HepG2 (cell line): ENCODE results near the gene CELF5. TPM values are rescaled to one million over a fixed set of nuclear protein-coding genes. Genes with fewer than 3 reads are reported as not detected.
A peak's percentile ranks its signal among the peaks of the same experiment; 100 is the strongest.

ENCODE experiments used
- ARNT2 ChIP-seq: sonication (generic); formaldehyde crosslinking; IDR thresholded peaks from 2 replicates; pipeline ENCODE4 v1.8.0; 2022; ENCODE audit warnings: mild to moderate bottlenecking, low read depth, missing genetic modification reagents, moderate library complexity
- CBX2 ChIP-seq, 2 experiments: fragments of 200-600 bp in 1 of 2; sonication (generic); formaldehyde crosslinking in 1 of 2; IDR thresholded peaks; 2 replicates each; pipeline versions ENCODE4 v1.7.0 to v1.8.1; 2018 to 2022; ENCODE audit warnings: low read depth in 2 of 2, low read length in 1 of 2, mild to moderate bottlenecking in 1 of 2, missing genetic modification reagents in 1 of 2
- CTCF ChIP-seq: sonication (generic); formaldehyde crosslinking; IDR thresholded peaks from 2 replicates; pipeline ENCODE4 v1.5.0; 2020; ENCODE audit warnings: mild to moderate bottlenecking, missing genetic modification reagents, moderate library complexity
- FOXK1 ChIP-seq: sonication (generic); formaldehyde crosslinking; IDR thresholded peaks from 2 replicates; pipeline ENCODE4 v1.4.0; 2020; ENCODE audit warnings: low read depth, missing genetic modification reagents, borderline replicate concordance
- KDM5A ChIP-seq: fragments of 200-600 bp; sonication (generic); IDR thresholded peaks from 2 replicates; pipeline ENCODE4 v1.7.0; 2018; ENCODE audit warnings: antibody characterized with exemption, mild to moderate bottlenecking, low read length, borderline replicate concordance
- KMT2B ChIP-seq: IDR thresholded peaks from 2 replicates; pipeline ENCODE4 v1.6.1; 2016; ENCODE audit warnings: missing genetic modification reagents, missing compliant biosample characterization
- SNAPC2 ChIP-seq: sonication (generic); formaldehyde crosslinking; IDR thresholded peaks from 2 replicates; pipeline ENCODE4 v1.8.1; 2022; ENCODE audit warnings: mild to moderate bottlenecking, missing genetic modification reagents
- ZBTB42 ChIP-seq: sonication (generic); formaldehyde crosslinking; IDR thresholded peaks from 2 replicates; pipeline ENCODE4 v1.5.0; 2020; ENCODE audit warnings: mild to moderate bottlenecking, missing genetic modification reagents
- ZKSCAN5 ChIP-seq: sonication (generic); formaldehyde crosslinking; IDR thresholded peaks from 2 replicates; pipeline ENCODE4 v1.5.1; 2020; ENCODE audit warnings: mild to moderate bottlenecking, missing genetic modification reagents
- ZNF329 ChIP-seq: sonication (generic); formaldehyde crosslinking; IDR thresholded peaks from 2 replicates; pipeline ENCODE4 v1.9.0; 2021; ENCODE audit warnings: low read depth, mild to moderate bottlenecking, missing genetic modification reagents
- ZNF577 ChIP-seq: sonication (generic); formaldehyde crosslinking; IDR thresholded peaks from 2 replicates; pipeline ENCODE4 v1.4.0; 2020; ENCODE audit warnings: mild to moderate bottlenecking, low read depth, missing genetic modification reagents, borderline replicate concordance
- ZNF687 ChIP-seq: sonication (generic); formaldehyde crosslinking; IDR thresholded peaks from 2 replicates; pipeline ENCODE4 v1.5.1; 2020; ENCODE audit warnings: mild to moderate bottlenecking, missing genetic modification reagents, moderate library complexity
- polyA plus RNA-seq, 8 experiments: library from polyadenylated mRNA; depleted of rRNA in 3 of 8; stranded (reverse) in 7 of 8; unstranded in 1 of 8; fragments of >200 nt; fragmentation: Illumina TruSeq in 4 of 8; extraction: Trizol in 4 of 8; gene quantifications; 2 replicates each; pipeline versions ENCODE4 v1.2.1 to v1.2.3, GENCODE V29; 2011 to 2016; ENCODE audit warnings: low read depth in 4 of 8, missing spikeins in 1 of 8, mixed read lengths in 1 of 8; ENCODE audit not compliant: insufficient read depth in 1 of 8
- total RNA-seq, 5 experiments: library from RNA; depleted of rRNA; stranded (reverse); fragments of >200 nt; fragmentation: Illumina TruSeq; extraction: Trizol; gene quantifications; 2 replicates each; pipeline ENCODE4 v1.2.3, GENCODE V29; 2016; ENCODE audit warnings: low read depth in 1 of 5
- TF ChIP-seq, protein P1 (sequence below): sonication (generic); formaldehyde crosslinking; IDR thresholded peaks from 2 replicates; pipeline ENCODE4 v1.5.0; 2020; ENCODE audit warnings: mild to moderate bottlenecking, missing genetic modification reagents
- TF ChIP-seq, protein P2 (sequence below): sonication (generic); formaldehyde crosslinking; IDR thresholded peaks from 2 replicates; pipeline ENCODE4 v1.8.1; 2023; ENCODE audit warnings: mild to moderate bottlenecking, missing genetic modification reagents
- TF ChIP-seq, protein P3 (sequence below): sonication (generic); formaldehyde crosslinking; IDR thresholded peaks from 2 replicates; pipeline ENCODE4 v1.5.0; 2020; ENCODE audit warnings: mild to moderate bottlenecking, missing genetic modification reagents

CELF5 gene
- total and polyA plus RNA-seq, 2 of the 13 experiments (the other 11 are each of a cell fraction or from before 2014, with no cell fraction given): 0.31 to 0.84 TPM

DNA sequence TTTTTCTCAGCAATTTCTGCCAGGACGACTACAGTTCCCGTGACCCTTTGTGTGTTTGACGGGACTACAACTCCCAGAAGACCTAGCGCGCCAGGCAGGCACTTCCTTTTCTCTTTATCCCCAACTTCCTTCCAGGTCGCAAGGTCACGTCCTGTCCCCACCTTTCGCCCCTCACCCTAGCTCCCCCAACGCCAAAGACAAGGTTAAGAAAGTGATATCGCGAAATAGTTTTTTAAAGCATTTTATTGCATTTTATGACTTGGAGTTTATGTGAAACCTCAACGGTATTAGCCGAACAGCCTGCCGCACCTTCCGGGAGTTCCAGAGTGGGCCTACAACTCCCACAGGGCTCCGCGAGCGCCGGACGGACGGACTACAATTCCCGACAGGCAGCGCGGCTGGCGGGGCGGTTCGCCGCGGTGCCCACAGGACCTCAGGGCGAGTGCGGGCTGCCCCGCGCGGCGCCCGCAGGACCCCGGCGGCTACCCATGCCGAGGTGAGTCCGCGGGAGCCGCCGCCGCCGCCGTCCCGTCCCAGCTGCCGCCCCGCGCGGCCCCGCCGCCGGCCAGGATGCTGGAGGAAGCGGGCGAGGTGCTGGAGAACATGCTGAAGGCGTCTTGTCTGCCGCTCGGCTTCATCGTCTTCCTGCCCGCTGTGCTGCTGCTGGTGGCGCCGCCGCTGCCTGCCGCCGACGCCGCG lies 38.9 kb upstream of the CELF5 start, which contains the start of gene NCLN (continued):
- TF ChIP-seq, protein P1, sequence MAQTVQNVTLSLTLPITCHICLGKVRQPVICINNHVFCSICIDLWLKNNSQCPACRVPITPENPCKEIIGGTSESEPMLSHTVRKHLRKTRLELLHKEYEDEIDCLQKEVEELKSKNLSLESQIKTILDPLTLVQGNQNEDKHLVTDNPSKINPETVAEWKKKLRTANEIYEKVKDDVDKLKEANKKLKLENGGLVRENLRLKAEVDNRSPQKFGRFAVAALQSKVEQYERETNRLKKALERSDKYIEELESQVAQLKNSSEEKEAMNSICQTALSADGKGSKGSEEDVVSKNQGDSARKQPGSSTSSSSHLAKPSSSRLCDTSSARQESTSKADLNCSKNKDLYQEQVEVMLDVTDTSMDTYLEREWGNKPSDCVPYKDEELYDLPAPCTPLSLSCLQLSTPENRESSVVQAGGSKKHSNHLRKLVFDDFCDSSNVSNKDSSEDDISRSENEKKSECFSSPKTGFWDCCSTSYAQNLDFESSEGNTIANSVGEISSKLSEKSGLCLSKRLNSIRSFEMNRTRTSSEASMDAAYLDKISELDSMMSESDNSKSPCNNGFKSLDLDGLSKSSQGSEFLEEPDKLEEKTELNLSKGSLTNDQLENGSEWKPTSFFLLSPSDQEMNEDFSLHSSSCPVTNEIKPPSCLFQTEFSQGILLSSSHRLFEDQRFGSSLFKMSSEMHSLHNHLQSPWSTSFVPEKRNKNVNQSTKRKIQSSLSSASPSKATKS (CRISPR knock-in tag): no peak
- TF ChIP-seq CTCF (no peak), KDM5A (peak; percentile 92; the same call in 1 of the 2 replicates), KMT2B (CRISPR knock-in tag) (no peak; the same call in 1 of the 2 replicates), SNAPC2 (CRISPR knock-in tag) (no peak), CBX2 (IDR thresholded peaks at IDR 0.05; ENCODE audit: low read depth, low read length) (no peak), CBX2 (CRISPR knock-in tag; IDR thresholded peaks at IDR 0.05; ENCODE audit: low read depth) (no peak), ZBTB42 (CRISPR knock-in tag) (no peak), ZNF329 (CRISPR knock-in tag) (peak; percentile 59; the same call in 1 of the 2 replicates), FOXK1 (peak; percentile 47; the same call in 1 of the 2 replicates), ZKSCAN5 (CRISPR knock-in tag) (no peak), ARNT2 (CRISPR knock-in tag) (no peak; the same call in 1 of the 2 replicates), ZNF687 (CRISPR knock-in tag) (no peak; the same call in 1 of the 2 replicates), ZNF577 (CRISPR knock-in tag) (no peak)
- TF ChIP-seq, protein P2, sequence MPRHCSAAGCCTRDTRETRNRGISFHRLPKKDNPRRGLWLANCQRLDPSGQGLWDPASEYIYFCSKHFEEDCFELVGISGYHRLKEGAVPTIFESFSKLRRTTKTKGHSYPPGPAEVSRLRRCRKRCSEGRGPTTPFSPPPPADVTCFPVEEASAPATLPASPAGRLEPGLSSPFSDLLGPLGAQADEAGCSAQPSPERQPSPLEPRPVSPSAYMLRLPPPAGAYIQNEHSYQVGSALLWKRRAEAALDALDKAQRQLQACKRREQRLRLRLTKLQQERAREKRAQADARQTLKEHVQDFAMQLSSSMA (CRISPR knock-in tag): no peak
- TF ChIP-seq, protein P3, sequence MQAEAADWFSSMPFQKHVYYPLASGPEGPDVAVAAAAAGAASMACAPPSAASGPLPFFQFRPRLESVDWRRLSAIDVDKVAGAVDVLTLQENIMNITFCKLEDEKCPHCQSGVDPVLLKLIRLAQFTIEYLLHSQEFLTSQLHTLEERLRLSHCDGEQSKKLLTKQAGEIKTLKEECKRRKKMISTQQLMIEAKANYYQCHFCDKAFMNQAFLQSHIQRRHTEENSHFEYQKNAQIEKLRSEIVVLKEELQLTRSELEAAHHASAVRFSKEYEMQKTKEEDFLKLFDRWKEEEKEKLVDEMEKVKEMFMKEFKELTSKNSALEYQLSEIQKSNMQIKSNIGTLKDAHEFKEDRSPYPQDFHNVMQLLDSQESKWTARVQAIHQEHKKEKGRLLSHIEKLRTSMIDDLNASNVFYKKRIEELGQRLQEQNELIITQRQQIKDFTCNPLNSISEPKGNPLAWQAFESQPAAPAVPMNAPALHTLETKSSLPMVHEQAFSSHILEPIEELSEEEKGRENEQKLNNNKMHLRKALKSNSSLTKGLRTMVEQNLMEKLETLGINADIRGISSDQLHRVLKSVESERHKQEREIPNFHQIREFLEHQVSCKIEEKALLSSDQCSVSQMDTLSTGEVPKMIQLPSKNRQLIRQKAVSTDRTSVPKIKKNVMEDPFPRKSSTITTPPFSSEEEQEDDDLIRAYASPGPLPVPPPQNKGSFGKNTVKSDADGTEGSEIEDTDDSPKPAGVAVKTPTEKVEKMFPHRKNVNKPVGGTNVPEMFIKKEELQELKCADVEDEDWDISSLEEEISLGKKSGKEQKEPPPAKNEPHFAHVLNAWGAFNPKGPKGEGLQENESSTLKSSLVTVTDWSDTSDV: no peak
